Gastrocnemius medialis (tissue), 4 donors: Measurements from ENCODE around the gene B3GALT4.

ENCODE experiments used
- CTCF ChIP-seq, 5 experiments: fragments of 450-650 bp in 3 of 5; fragments of 200-600 bp in 2 of 5; sonication (generic) in 2 of 5; IDR thresholded peaks in 4 of 5; conservative IDR thresholded peaks in 1 of 5; 1 replicate in 4 of 5; 2 replicates in 1 of 5; pipeline ENCODE4 v1.5.1; 2016 to 2019; ENCODE audit warnings: antibody characterized with exemption in 5 of 5, mild to moderate bottlenecking in 3 of 5, moderate library complexity in 3 of 5
- POLR2A ChIP-seq, 2 donors: fragments of 450-650 bp; IDR thresholded peaks; one replicate each; pipeline ENCODE4 v1.6.1; 2017; ENCODE audit warnings: antibody characterized with exemption in 2 of 2, mild to moderate bottlenecking in 2 of 2, moderate library complexity in 2 of 2

GRCh38 chr6:33254591-33254990 lies 22.3 kb upstream of the B3GALT4 start:
- no peak for TF ChIP-seq CTCF (IDR thresholded peaks at IDR 0.05 in 4 of 5, conservative IDR thresholded peaks at IDR 0.05 in 1 of 5)
- TF ChIP-seq POLR2A (IDR thresholded peaks at IDR 0.05): no peak
